Measurements from ENCODE around the gene WFIKKN2.
"Not testable (repeated sequence)": the region's sequence is repeated elsewhere in the genome, so short reads cannot be mapped to it uniquely, and the experiment has no call there.

WFIKKN2 gene

GRCh38 chr17:50853781-50854180, 18.4 kb downstream of the WFIKKN2 start:
- no peak for DNase-seq

- DNase-seq = no peak
These were observed 20.4 kb downstream of the WFIKKN2 start for GRCh38 chr17:50855708-50856330.

DNA sequence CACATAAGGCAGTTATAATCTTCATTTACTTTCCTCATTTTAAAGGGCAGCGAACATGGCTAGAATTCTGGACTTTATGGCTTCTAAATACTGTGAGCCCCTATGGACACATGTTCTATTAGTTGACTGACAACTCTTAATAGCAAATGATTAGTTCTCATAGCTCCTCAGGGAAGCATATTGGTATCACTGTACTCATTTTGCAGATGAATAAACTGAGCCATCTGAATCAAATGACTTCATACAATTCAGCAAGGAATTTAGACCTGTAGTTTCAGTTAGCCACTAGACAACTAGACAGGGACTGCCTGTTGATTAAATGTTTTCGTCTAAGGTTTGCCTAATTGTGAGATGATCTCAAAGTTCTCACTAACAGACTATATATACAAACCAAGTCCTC, 21.0 kb downstream of the WFIKKN2 start:
- no peak for DNase-seq

GRCh38 chr17:50858486-50859225, 23.3 kb downstream of the WFIKKN2 start:
- DNase-seq = no peak

- not testable (repeated sequence) for DNase-seq
These were observed 24.3 kb downstream of the WFIKKN2 start for GRCh38 chr17:50859727-50860126.

DNA sequence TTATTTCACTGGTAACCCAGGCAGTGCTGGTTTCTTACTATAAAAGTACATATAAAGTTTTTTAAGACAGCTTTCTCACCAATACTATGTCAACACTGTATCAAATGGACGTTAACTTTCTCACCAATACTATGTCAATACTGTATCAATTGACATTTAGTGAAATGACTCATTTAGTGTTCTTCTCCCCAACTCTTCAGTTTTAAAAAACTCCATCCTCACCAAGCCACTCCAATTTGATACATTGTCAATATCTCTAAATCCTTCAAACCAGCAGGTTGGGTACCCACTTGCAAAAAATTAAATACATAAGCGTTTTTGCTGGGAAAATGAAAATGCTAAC, 25.9 kb downstream of the WFIKKN2 start:
- no peak for DNase-seq

- no peak for DNase-seq
These were observed 26.6 kb downstream of the WFIKKN2 start for GRCh38 chr17:50861822-50862528.

DNA sequence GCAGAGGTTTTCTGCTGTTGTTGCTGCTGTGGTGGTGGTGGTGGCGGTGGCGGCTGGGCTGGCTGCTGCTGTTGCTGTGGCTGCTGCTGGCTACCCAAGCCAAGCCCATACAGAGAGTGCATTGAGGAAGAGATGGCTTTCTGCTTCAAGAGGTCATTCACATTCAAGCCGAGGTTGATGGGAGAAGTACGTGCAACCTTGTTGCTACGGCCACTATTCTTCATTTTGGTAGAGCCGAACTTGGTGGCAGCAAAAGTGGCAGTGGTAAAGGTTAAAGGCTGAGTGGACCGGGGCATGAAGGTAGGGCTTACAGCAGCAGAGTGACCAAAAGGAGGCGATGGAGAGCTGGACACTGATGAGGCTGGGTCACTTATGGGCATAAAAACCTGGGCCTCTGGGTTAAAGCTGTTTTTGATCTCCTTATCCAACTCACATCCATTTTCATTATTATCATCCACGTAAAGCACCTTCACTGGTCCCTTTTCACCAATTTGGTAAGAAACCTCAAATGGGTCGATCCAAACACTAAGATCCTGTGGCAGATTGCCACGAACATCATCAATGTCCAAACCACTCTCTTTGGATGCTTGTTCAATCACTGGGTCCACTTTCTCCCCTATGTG, 27.9 kb downstream of the WFIKKN2 start:
- peak in 42 of 58 donors; percentile 16 to 84 (median 60) for DNase-seq

DNA sequence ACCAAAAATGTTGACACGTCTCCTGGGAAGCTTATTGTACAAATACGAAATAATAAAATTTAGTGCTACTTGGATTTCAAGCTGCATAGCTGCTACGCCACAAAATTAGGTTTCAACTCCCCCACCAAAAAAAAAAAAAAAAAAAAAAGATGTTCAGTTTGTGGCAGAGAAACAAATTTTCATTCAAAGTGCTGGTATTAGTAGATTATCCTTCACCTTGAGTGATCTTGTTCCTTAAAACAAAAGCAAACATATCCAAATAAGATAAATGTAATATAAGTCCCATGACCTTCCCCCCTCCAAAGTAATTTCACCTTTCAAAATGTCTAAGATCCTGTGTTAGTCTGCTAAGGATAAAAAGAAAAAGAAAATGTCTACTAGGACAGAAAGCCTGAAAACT, 28.5 kb downstream of the WFIKKN2 start:
- DNase-seq = no peak

DNA sequence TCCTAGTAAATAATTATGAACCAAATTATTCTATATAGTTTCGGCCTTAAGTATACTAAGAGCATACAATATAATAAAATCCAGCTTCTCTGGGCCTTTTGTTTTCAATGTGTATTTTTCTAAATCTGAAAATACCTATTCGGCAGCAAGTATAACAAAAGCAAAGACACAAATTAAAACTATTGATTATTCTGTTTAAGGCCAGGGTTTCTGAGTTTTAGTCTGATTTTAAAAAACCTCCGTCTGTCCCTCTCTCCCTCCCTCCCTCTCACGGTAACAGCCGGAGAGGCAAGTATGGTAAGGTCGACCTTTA, 29.3 kb downstream of the WFIKKN2 start:
- no peak for DNase-seq

GRCh38 chr17:50865060-50865867, 29.9 kb downstream of the WFIKKN2 start:
- DNase-seq = peak in 47 of 58 donors; percentile 22 to 75 (median 52)

GRCh38 chr17:50865868-50866260, 30.5 kb downstream of the WFIKKN2 start:
- DNase-seq = peak in 1 of 58 donors; percentile 58

GRCh38 chr17:50866261-50866949, 31.0 kb downstream of the WFIKKN2 start, which contains the start of gene TOB1:
TSS of gene TOB1 (minus strand) at chr17:50866354. CDS start at chr17:50864017, 2,337 bp downstream.
- peak; percentile 82 to 99 (median 98) for DNase-seq

DNA sequence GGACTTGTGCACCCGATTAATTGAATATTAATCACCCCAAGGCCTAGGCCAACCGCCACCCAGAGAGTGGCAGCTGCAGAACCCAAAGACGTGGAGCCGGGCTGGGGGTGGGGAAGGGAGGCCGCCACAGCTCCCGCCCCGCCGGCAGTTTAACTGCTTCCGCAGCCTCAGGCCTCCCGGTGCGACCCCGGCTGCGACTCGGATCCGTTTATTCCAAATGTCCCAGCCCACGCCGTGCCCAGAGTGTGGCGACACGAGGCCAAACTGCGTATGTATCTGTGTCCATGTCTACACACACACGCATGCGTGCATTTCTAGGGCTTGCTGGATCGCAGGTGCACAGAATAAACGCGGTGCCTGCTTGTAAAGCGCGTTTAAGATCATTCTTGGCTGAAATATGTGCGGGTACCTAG, 31.6 kb downstream of the WFIKKN2 start:
- peak in 42 of 58 donors; percentile 72 to 92 (median 86) for DNase-seq

DNA sequence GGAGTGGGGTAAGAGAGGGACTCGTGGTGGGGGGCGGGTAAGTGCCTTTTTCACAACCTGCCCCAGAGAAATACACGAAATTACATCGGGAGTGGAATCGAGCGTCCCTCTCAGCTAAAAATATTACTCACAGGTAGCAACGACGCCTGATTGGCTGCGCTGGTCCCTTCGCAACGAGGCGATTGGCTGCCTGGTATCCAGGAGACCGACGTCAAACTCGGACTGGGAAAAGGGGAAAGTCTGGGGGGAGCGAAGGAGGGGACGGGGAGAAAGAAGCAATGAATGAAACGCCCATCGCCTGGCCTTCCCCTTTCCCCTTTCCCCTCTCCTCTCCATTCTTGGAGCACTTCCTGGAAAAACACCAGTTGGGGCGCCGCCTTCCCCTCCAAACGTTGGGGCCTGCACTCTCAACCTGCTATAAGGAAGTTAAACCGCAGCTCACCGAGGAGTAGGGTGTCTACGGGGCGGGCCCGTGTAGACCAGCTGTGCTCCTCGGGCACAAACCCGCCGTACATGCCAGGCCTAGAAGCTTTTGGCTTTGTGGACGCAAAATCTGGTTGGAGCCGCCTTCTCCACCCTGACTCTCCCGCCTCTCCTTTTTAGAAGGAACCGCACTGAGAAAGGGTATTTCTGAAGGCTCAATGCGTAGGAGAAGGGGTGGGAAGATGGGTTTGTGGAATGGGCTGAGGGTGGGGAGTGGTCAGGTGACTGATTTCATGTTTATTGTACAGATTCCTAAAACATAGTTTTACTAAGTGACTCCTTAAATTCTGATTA, 32.2 kb downstream of the WFIKKN2 start:
- DNase-seq = peak; percentile 75 to 98 (median 95)

GRCh38 chr17:50868140-50868438, 32.7 kb downstream of the WFIKKN2 start:
- DNase-seq = no peak

DNA sequence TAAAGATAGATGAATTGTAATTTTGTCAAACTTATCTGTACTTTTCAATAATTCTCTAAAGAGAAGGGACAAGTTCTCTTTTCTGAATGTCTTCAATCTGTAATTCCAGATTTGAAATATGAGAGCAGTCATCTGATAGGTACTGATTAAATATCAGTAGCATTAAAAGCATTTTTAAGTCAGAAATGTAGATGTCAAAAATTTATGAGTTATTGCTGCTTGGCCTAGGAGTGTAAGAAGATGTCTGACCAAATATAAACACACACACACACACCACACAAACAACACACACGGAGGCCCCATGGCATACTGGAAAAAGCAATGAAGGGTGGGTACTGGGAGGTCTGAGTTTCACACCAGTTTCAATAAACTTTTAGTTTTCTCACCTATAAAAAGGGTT, 33.2 kb downstream of the WFIKKN2 start:
- no peak for DNase-seq

GRCh38 chr17:50871364-50871763, 36.0 kb downstream of the WFIKKN2 start:
- no peak for DNase-seq

GRCh38 chr17:50871898-50872297, 36.5 kb downstream of the WFIKKN2 start:
- DNase-seq = peak in 4 of 58 donors; percentile 13 to 57 (median 26)
